ENCODE measurements around the gene PPP5C.

DNA sequence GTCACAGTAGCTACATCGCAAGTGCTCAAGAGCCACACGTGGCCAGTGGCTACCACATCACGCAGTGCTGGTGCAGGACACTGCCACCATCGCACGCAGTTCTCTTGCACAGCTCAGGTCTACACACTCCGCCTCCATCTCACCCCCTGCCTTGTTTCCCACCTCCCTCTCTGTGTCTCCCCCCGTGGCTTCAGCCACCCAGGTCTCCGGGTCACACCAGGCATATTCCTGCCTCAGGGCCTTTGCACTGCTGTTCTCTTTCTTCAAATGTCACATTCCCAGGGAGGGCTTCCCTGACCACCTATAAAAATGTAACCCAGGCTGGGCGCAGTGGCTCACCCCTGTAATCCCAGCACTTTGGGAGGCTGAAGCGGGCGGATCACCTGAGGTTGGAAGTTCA lies 55.8 kb downstream of the PPP5C start:
- no peak for TF ChIP-seq CTCF (IDR thresholded peaks at IDR 0.05 in 2 of 3, conservative IDR thresholded peaks at IDR 0.05 in 1 of 3; ENCODE audit: borderline replicate concordance in 1 of 3, insufficient read depth in 1 of 3, low read depth in 2 of 3, low read length in 2 of 3)
- TF ChIP-seq CEBPB (IDR thresholded peaks at IDR 0.05; ENCODE audit: low read depth): no peak
- no peak for TF ChIP-seq POLR2AphosphoS5 (IDR thresholded peaks at IDR 0.05; ENCODE audit: low read depth, low read length)
- no peak for TF ChIP-seq POLR2A (IDR thresholded peaks at IDR 0.05; ENCODE audit: borderline replicate concordance, extremely low read depth, insufficient read depth, insufficient read length)
- no peak for TF ChIP-seq ZBTB33 (IDR thresholded peaks at IDR 0.05; ENCODE audit: extremely low read depth, insufficient replicate concordance, low read length)
- TF ChIP-seq EZH2phosphoT487 (IDR thresholded peaks at IDR 0.05; ENCODE audit: borderline replicate concordance): no peak
- TF ChIP-seq SIN3A (IDR thresholded peaks at IDR 0.05; ENCODE audit: low read depth): no peak

Measured in HCT116 (cell line).